Left renal cortex interstitium (tissue), 4 donors: Measurements from ENCODE around the gene ERBB4. TPM values are rescaled to one million over a fixed set of nuclear protein-coding genes. Genes with fewer than 3 reads are reported as not detected.

Experiments used
- DNase-seq, 4 donors: peaks; one replicate each; pipeline ENCODE4 v3.0.0-alpha.2; 2013; ENCODE audit warnings: low read depth in 4 of 4, low spot score in 2 of 4, missing footprints in 1 of 4
- polyA plus RNA-seq, 4 donors: library from polyadenylated mRNA; unstranded; fragments of 120-200 nt; gene quantifications; one replicate each; pipeline ENCODE4 v1.2.1, GENCODE V29; 2013; ENCODE audit not compliant: insufficient read length in 4 of 4

Gene ERBB4
- polyA plus RNA-seq, 4 donors: 34.7 to 59.5 (median 45.5) TPM

- no peak for DNase-seq
Measured at GRCh38 chr2:212441141-212441540, 97.5 kb downstream of the ERBB4 start.

- DNase-seq: no peak
Measured at GRCh38 chr2:212428681-212429478, 109.7 kb downstream of the ERBB4 start.

- no peak for DNase-seq
Measured at GRCh38 chr2:212427638-212428037, 111.0 kb downstream of the ERBB4 start.

- DNase-seq: no peak
Measured at GRCh38 chr2:212426637-212427412, 111.8 kb downstream of the ERBB4 start.

- DNase-seq: no peak
Measured at GRCh38 chr2:212424082-212424481, 114.5 kb downstream of the ERBB4 start.

GRCh38 chr2:212423089-212423488, 115.5 kb downstream of the ERBB4 start:
- DNase-seq: no peak

GRCh38 chr2:212421556-212422334, 116.9 kb downstream of the ERBB4 start:
- no peak for DNase-seq

GRCh38 chr2:212416086-212416485, 122.5 kb downstream of the ERBB4 start:
- no peak for DNase-seq

- no peak for DNase-seq
Measured at GRCh38 chr2:212414767-212415211, 123.8 kb downstream of the ERBB4 start.

GRCh38 chr2:212409560-212409959, 129.0 kb downstream of the ERBB4 start:
- DNase-seq: no peak

GRCh38 chr2:212408524-212408923, 130.1 kb downstream of the ERBB4 start:
- no peak for DNase-seq

GRCh38 chr2:212406716-212407115, 131.9 kb downstream of the ERBB4 start:
- no peak for DNase-seq

GRCh38 chr2:212402316-212402715, 136.3 kb downstream of the ERBB4 start:
- DNase-seq: no peak

- no peak for DNase-seq
Measured at GRCh38 chr2:212398316-212398715, 140.3 kb downstream of the ERBB4 start.

GRCh38 chr2:212392544-212392943, 146.1 kb downstream of the ERBB4 start:
- no peak for DNase-seq

GRCh38 chr2:212392043-212392442, 146.6 kb downstream of the ERBB4 start:
- DNase-seq: no peak

GRCh38 chr2:212387146-212387545, 151.5 kb downstream of the ERBB4 start:
- DNase-seq: no peak

GRCh38 chr2:212385241-212385640, 153.4 kb downstream of the ERBB4 start:
- no peak for DNase-seq

- DNase-seq: no peak
Measured at GRCh38 chr2:212384027-212384426, 154.6 kb downstream of the ERBB4 start.

- DNase-seq: no peak
Measured at GRCh38 chr2:212381428-212382102, 157.0 kb downstream of the ERBB4 start.
